Spleen (tissue), 7 donors: ENCODE measurements around the gene RXRB.

ENCODE experiments used
- POLR2A ChIP-seq, 3 donors: fragments of 450-650 bp; IDR thresholded peaks; one replicate each; pipeline ENCODE4 v1.5.1; 2017; ENCODE audit warnings: antibody characterized with exemption in 3 of 3, mild to moderate bottlenecking in 1 of 3
- POLR2AphosphoS5 ChIP-seq, 3 donors: sonication (generic); formaldehyde crosslinking; IDR thresholded peaks; one replicate each; pipeline ENCODE4 v1.5.1; 2017; ENCODE audit warnings: antibody characterized with exemption in 3 of 3
- TF ChIP-seq, protein P1 (sequence below), 11 experiments: fragments of 200-600 bp in 7 of 11; fragments of 450-650 bp in 4 of 11; sonication (generic) in 4 of 11; IDR thresholded peaks in 8 of 11; conservative IDR thresholded peaks in 3 of 11; 1 replicate in 7 of 11; 2 replicates in 4 of 11; pipeline versions ENCODE4 v1.4.0 to v1.8.0; 2016 to 2021; ENCODE audit warnings: antibody characterized with exemption in 11 of 11, inconsistent platforms in 4 of 11, mild to moderate bottlenecking in 1 of 11
- donor health status: DM: no; HTN: no; CAD: no; lungs with moderate emphysema.
- donor health status: DM: no; HTN: no; CAD: no.
- donor health status: DM: no; HTN: no; CAD: no.

- TF ChIP-seq, protein P1, sequence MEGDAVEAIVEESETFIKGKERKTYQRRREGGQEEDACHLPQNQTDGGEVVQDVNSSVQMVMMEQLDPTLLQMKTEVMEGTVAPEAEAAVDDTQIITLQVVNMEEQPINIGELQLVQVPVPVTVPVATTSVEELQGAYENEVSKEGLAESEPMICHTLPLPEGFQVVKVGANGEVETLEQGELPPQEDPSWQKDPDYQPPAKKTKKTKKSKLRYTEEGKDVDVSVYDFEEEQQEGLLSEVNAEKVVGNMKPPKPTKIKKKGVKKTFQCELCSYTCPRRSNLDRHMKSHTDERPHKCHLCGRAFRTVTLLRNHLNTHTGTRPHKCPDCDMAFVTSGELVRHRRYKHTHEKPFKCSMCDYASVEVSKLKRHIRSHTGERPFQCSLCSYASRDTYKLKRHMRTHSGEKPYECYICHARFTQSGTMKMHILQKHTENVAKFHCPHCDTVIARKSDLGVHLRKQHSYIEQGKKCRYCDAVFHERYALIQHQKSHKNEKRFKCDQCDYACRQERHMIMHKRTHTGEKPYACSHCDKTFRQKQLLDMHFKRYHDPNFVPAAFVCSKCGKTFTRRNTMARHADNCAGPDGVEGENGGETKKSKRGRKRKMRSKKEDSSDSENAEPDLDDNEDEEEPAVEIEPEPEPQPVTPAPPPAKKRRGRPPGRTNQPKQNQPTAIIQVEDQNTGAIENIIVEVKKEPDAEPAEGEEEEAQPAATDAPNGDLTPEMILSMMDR (IDR thresholded peaks at IDR 0.05 in 8 of 11, conservative IDR thresholded peaks at IDR 0.05 in 3 of 11) = no peak
- TF ChIP-seq POLR2A (IDR thresholded peaks at IDR 0.05) = no peak
- TF ChIP-seq POLR2AphosphoS5 (IDR thresholded peaks at IDR 0.05) = peak in 1 of 3 donors; percentile 31
These were observed 15.0 kb upstream of the RXRB start for GRCh38 chr6:33215271-33216116.
